MG63 (cell line): ENCODE results near the gene UBL4A. TPM values are rescaled to one million over a fixed set of nuclear protein-coding genes. Genes with fewer than 3 reads are reported as not detected.

Experiments used
- DNase-seq: peaks from one replicate; pipeline ENCODE4 v3.0.0-alpha.2; 2020
- H3K27me3 ChIP-seq: fragments of 250-450 bp; sonication (Bioruptor Pico); 2 replicates; pipeline ENCODE4 v1.5.1; 2020; ENCODE audit warnings: mild to moderate bottlenecking, moderate library complexity
- H3K36me3 ChIP-seq: fragments of 250-450 bp; sonication (Bioruptor Pico); 2 replicates; pipeline ENCODE4 v1.5.1; 2020; ENCODE audit warnings: mild to moderate bottlenecking, moderate library complexity
- H3K4me3 ChIP-seq: fragments of 250-450 bp; sonication (Bioruptor Pico); 2 replicates; pipeline ENCODE4 v1.5.1; 2020; ENCODE audit warnings: mild to moderate bottlenecking, moderate library complexity
- H3K9me3 ChIP-seq: fragments of 250-450 bp; sonication (Bioruptor Pico); 2 replicates; pipeline ENCODE4 v1.5.1; 2020; ENCODE audit warnings: mild to moderate bottlenecking, moderate library complexity
- total RNA-seq: library from RNA; depleted of rRNA; stranded (reverse); fragments of >200 nt; shearing (Covaris generic); gene quantifications from 2 replicates; pipeline ENCODE4 v1.2.3, GENCODE V29; 2014; ENCODE audit warnings: low replicate concordance; rRNA removed

Gene UBL4A
- total RNA-seq, result 51.9 and 101 TPM in 2 replicates

DNA sequence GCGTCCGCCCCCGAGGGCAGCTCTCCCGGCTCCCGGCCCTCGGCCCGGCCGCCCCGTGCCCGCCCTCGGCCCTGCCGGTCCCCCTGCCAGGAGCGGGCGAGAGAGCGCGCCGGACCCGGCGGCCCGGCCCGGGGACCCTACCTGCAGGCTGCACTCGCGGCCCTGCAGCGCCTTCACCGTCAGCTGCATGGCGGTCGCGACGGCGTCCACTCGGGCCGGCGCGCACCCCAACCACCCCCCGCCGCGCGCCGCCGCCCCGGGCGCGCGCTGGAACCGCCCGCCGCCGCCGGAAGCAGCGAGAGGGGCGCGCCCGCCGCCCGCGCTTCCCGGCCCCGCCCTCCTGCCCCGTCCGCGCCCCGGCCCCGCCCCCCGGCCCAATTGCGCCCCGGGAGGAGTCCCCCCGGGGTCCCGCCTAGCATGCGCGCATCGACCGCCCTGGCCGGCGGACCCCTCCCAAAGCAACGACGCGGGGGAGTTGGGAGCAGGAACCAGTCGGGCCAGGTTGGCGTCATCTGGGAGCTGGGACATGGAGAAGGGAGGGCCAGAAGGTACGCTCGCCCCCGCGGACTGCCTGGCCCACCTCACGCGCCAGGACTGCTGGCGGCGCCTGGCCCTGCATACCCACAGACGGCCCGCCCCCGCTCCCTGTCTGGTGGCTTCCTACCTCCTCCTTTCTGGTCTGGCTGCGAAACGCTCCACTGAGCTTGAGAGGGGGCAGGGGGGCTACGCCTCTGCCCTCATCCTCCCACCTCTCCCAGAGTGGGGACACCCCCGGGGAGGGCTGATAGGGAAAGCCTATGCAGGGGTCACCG, at the start of gene UBL4A:
Gene UBL4A (minus strand): TSS at position 220 of the 812 bp plus-strand sequence. CDS start 31 bp downstream, at position 189.
- DNase-seq, result peak; percentile 74
- peaks cover 16% of the 10 kb centered on the region for H3K36me3 ChIP-seq
- H3K9me3 ChIP-seq, result no peaks in the 10 kb centered on the region
- no peaks in the 10 kb centered on the region for H3K27me3 ChIP-seq
- H3K4me3 ChIP-seq, result peak within 1 kb of the TSS; percentile 59

DNA sequence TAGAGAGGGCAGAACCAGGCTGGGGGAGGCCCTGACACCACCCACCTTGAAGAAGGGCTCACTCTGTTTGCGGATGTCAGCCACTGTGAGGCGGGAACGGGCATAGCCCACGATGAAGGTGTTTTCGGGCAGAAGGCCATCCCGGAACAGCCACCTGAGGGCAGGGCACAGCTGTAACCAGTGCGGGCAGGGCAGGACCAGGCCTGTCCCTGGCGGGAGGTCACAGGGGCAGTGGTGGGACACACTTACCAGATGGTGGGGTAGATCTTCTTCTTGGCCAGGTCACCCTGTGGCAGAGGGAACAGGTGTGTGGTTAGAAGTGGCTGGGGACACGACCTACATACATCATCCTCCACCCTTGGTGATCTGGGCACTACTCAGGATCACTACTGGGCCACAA, 49.5 kb upstream of the UBL4A start:
- Histone ChIP-seq H3K4me3 (no peak overlapping the region), H3K9me3 (no peaks in the 10 kb centered on the region), H3K27me3 (no peaks in the 10 kb centered on the region), H3K36me3 (peaks cover 7% of the 10 kb centered on the region)
- no peak for DNase-seq

DNA sequence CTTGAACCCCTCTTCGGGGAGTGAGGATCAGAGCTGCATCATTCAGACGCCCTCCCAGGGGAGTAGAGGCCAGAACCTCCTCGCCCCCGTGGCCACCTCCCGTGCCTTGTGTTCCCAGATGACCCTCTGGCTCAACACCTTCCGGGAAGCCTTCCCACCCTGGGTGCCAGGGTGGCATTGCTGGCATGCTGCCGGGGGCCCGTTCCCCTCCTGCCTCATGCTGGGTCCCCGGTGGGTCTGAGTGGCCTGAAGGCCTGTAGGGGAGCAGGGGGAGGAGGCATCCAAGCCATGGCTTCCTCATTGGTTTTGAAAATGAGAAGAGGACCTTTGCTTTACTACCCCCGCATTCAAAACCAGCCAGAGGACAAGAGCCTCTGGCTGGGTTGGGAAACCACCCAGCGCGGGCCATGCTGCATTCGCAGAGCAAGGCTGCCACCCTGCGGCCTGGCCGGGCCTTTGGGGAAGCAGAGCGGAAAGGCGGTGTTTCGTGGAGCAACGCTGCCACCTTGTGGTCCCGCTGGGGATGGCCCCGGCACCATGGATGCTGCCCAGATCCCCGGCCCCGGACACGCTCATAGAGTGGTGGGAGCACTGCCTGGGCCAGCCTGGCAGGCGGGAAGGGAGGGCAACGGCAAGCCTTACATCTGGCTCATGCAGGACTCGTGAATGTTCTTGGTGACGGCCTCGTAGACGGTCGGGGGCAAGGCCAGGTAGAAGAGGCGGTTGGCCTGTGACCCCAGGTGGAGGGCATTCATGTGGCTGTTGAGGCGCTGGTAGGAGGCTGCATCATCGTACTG, 48.3 kb upstream of the UBL4A start:
- H3K4me3 ChIP-seq, result no peak overlapping the region
- DNase-seq, result peak; percentile 80
- no peaks in the 10 kb centered on the region for H3K27me3 ChIP-seq
- H3K36me3 ChIP-seq, result peaks cover 7% of the 10 kb centered on the region
- no peaks in the 10 kb centered on the region for H3K9me3 ChIP-seq

DNA sequence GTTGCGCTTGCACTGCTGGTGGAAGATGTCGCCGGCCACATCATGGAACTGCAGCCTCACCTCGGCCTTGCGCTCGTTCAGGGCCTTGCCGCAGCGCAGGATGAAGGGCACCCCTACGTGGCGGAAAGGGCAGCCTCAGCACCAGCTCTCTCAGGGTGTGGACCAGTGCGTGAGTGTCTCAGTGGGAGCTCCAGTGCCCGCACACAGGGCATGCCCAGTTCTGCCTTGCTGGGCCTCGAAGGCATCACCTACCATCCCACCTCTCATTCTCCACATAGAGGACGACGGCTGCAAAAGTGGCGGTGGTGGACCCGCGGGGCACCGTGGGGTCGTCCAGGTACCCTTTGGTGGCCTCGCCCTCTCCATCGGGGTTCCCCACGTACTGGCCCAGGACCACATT, 46.3 kb upstream of the UBL4A start:
- no peaks in the 10 kb centered on the region for H3K27me3 ChIP-seq
- no peak overlapping the region for H3K4me3 ChIP-seq
- peaks cover 7% of the 10 kb centered on the region for H3K36me3 ChIP-seq
- no peaks in the 10 kb centered on the region for H3K9me3 ChIP-seq
- no peak for DNase-seq

DNA sequence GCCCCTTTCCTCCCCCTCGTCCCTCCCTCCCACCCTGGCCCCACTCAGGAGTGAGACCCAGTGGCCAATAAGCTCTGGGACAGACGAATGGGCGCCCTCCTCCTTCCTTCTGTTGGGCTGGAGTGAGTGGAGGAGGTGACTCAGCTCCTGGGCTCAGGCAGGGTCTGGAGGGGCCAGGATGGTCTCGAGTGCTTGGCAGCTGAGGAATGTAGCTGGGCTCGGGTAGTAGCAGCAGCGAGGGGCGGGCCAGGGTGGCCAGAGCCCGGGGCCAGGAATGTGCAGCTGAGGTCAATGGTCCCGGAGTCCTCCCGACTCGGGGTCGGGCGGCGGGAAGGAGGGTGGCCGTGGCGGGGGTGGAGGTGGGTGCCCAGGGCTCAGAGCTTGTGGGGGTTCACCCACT, 45.2 kb upstream of the UBL4A start:
- H3K4me3 ChIP-seq, result no peak overlapping the region
- H3K9me3 ChIP-seq, result no peaks in the 10 kb centered on the region

DNA sequence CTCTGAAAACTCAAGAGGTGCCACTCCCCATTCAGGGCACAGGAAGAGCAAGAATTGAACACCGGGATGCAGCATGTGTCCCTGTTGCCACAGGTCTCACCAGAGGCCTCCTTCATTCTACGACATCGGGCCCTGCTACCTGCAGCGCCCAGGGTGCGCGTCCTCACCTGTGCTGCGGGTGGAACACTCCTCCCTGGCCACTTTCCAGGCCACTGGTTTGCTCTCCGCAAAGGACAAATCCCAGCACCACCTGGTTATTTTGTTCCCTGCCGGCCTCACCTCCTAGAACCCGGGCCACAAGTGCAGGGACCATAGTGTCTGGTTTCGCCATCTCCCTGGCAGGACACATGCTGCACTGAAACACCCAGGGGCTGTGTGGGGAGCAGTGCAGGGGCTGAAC, 43.9 kb upstream of the UBL4A start:
- Histone ChIP-seq H3K27me3 (no peaks in the 10 kb centered on the region), H3K36me3 (peaks cover 6% of the 10 kb centered on the region), H3K9me3 (no peaks in the 10 kb centered on the region), H3K4me3 (no peak overlapping the region)
- no peak for DNase-seq

More for the DNA sequence above, 45.2 kb upstream of the UBL4A start:
- H3K36me3 ChIP-seq, result peaks cover 7% of the 10 kb centered on the region
- peak; percentile 38 for DNase-seq
- H3K27me3 ChIP-seq, result no peaks in the 10 kb centered on the region

DNA sequence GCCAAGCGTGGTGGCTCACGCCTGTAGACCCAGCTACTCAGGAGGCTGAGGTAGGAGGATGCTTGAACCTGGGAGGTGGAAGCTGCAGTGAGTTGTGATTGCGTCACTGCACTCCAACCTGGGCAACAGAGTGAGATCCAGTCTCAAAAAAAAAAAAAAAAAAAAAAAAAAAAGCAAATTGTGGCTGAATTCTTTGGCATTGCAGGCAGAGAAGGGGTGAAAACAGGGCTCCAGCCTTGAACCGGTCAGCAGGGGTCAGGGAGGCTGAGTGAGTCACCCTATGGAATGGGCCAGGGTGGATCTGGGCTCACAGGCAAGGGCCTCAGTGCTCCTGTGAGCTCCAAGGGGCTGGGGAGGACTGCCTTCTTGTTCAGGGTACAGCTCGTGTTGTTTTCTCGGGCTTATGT, 42.8 kb upstream of the UBL4A start:
- no peaks in the 10 kb centered on the region for H3K27me3 ChIP-seq
- H3K4me3 ChIP-seq, result no peak overlapping the region
- H3K36me3 ChIP-seq, result peaks cover 5% of the 10 kb centered on the region
- DNase-seq, result peak; percentile 72
- H3K9me3 ChIP-seq, result no peaks in the 10 kb centered on the region

DNA sequence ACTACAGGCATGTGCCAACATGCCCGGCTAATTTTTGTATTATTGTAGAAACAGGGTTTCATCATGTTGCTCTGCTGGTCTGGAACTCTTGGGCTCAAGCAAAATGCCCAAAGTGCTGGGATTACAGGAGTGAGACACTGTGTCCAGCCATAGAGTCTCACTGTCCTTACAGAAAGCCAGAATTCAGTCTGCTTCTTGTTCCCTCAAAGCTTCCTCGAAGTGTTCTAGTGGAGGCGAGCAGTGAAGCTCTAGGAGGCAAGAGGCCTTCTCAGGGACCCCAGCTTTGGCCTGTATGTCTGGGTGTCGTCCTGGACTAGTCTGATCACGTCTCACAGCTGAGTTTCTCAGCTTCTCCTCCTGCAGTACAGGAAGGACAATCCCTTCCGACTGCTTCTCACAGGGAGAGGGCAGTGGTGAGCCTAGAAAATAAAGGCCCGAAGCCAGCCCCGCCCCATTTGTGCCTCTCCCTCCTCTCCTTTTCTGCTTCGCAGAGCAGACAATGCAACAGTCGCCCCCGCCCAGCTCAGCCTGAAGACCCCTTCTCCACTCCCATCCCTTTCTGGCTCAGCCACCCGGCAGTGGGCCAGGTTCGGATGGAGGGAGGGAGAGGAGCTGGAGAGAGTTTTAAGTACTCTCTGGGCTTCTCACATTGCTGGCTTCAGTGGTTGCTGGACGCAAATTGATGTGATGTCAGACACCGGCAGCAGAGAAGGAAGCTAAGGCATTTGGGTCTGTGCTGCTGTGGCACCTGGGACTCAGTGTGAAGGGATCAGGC, 40.7 kb upstream of the UBL4A start:
- Histone ChIP-seq H3K4me3 (no peak overlapping the region), H3K9me3 (no peaks in the 10 kb centered on the region), H3K27me3 (no peaks in the 10 kb centered on the region), H3K36me3 (no peaks in the 10 kb centered on the region)
- DNase-seq, result peak; percentile 75

DNA sequence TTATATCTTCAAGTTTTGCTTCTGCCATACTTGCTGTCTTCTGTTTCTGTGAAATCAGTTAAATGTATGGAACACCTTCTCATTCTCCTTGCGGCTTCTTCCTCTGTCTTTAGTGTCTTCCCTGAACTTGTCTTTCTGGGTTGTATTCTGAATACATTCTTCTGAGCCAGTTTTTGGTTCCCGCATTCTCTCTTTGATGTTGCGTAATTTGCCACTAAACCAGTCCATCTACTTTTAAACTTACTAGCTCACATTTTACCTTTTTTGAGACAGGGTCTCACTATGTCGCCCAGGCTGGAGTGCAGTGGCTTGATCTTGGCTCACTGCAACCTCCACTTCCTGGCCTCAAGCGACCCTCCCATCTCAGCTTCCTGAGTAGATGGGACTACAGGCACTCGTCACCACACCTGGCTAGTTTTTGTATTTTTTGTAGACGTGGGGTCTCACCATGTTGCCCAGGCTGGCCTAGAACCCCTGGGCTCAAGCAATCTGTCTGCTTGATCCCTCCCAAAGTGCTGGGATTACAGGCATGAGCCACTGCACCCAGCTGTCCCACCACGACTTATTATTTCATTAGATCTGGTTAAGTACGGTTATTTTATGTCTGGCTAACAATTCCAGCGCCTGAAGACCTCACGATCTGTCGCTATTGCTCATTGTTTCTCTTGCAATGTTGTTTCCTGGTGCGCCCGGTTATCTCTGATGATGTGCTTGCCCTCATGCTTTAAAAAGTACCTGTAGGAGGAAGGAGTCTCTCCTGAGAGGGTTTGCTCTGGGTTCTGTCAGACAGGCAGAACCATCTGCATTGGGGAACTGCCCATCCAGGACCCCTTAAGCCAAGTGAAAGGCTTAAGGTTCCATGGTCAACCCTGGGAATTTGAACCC, 39.4 kb upstream of the UBL4A start:
- no peaks in the 10 kb centered on the region for H3K9me3 ChIP-seq
- no peaks in the 10 kb centered on the region for H3K27me3 ChIP-seq
- no peaks in the 10 kb centered on the region for H3K36me3 ChIP-seq
- no peak for DNase-seq
- H3K4me3 ChIP-seq, result no peak overlapping the region

DNA sequence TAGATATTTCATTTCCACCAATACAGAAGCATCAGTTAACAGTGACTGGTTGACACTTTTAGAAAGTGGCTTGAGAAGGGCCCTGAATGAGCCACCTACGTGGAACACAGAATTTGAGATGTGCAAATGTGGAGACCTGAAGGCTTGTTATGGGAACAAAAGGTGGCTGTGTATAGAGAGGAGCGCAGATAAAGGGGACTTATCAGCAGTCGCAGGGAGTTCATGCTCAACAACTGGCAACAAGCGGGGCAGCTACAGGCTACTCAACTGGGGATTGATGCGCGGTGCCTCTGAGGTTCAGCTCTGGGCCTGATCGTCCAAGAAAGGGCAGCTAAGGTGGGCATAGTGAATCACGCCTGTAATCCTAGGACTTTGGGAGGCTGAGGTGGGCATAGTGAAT, 33.0 kb upstream of the UBL4A start:
- no peak overlapping the region for H3K4me3 ChIP-seq
- H3K9me3 ChIP-seq, result no peaks in the 10 kb centered on the region
- no peaks in the 10 kb centered on the region for H3K36me3 ChIP-seq
- no peaks in the 10 kb centered on the region for H3K27me3 ChIP-seq
- no peak for DNase-seq

DNA sequence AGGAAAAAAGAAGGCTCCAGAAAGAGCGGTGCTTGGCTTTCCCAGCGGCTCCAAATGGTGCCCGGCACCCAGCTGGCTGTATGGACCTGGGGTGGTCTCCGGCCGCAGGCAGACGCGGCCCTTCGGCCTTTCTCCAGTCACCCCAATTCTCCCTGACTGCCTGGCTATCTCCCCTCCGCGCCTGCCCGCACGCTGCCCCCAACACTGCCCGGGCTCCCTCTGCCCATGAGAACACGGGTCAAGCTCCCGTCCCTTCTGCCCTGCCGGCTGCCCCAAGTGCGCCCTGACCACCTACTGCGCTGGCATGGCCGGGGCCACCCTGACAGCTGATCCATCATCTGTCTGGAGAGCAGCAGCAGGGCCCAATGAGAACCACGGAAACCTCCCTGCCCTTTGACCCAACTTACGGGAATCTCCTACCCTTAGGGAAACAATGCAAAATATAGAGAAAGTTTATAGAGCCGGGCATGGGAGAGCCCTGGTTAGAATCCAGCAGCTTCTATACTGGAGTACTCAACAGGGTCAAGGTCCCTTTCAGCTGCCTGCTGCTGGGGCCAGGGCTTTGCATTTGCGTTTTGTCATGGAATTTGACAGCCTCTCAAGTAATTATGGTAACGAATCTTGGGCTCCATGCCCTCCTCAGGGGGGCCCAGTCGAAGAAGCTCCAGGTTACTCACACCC, 30.8 kb upstream of the UBL4A start:
- Histone ChIP-seq H3K9me3 (no peaks in the 10 kb centered on the region), H3K36me3 (no peaks in the 10 kb centered on the region), H3K27me3 (no peaks in the 10 kb centered on the region), H3K4me3 (no peak overlapping the region)
- no peak for DNase-seq

DNA sequence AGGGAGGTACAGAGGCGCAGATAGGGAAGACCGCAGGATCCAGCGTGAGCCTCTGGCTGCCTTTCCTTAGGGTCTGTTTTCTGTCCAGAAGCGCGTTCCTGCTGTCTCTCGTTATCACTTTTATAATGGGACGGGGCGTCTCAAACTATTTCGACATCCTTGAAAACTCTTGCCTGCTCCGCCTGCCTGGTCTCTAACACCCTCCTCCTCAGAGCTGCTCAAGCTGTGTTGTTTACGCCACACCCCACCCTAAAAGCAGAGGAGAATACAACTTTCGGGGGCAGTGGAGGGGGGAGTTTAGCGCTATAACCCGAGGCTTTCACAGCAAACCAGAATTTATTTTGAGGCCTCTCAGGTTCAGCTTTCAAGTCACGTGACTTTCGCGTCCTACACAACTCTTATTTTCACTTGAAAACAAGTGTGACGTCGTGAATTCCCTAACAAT, 30.3 kb upstream of the UBL4A start:
- DNase-seq, result no peak
- Histone ChIP-seq H3K27me3 (no peaks in the 10 kb centered on the region), H3K9me3 (no peaks in the 10 kb centered on the region), H3K36me3 (no peaks in the 10 kb centered on the region), H3K4me3 (peak overlapping the region; percentile 61)

DNA sequence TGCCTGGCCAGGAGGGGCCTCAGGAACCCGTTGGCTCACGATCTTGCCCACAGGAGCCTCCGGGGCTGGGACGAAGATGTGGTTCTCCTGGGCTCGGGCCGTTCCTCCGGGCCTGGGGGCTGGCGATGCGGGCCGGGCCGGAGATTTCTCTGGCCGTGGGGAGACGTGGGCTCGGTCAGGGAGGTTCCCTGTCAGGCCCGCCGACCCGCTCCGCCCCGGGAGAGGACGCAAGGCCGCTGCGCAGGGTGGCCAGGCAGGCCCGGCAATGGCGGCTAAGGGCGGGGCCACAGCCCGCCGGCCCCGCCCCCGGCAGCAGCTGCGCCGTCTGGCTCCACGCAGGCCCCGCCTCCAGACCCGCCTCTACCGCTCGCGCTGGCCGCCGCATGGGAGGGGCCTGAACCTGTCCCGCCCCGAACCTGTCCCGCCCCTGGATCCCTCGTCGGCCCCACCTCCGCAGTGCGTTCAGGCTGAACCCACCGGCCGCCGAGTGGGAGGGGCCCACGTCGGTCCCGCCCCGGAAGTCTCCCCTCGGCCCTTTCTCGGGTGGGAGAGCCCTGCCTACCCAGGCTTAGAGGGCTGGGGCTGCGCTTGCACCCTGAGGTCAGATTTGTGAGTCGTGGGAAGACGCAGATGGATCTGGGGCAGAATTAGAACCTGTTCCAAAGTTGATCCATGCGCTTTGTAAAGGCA, 29.7 kb upstream of the UBL4A start, which contains the start of gene FAM3A:
Gene FAM3A (minus strand): TSS at position 267 of the 690 bp plus-strand sequence. CDS start 460 bp downstream, outside the sequence.
- H3K36me3 ChIP-seq, result no peaks in the 10 kb centered on the region
- peak within 1 kb of the TSS; percentile 61 for H3K4me3 ChIP-seq
- peak; percentile 86 for DNase-seq
- H3K9me3 ChIP-seq, result no peaks in the 10 kb centered on the region
- H3K27me3 ChIP-seq, result no peaks in the 10 kb centered on the region

DNA sequence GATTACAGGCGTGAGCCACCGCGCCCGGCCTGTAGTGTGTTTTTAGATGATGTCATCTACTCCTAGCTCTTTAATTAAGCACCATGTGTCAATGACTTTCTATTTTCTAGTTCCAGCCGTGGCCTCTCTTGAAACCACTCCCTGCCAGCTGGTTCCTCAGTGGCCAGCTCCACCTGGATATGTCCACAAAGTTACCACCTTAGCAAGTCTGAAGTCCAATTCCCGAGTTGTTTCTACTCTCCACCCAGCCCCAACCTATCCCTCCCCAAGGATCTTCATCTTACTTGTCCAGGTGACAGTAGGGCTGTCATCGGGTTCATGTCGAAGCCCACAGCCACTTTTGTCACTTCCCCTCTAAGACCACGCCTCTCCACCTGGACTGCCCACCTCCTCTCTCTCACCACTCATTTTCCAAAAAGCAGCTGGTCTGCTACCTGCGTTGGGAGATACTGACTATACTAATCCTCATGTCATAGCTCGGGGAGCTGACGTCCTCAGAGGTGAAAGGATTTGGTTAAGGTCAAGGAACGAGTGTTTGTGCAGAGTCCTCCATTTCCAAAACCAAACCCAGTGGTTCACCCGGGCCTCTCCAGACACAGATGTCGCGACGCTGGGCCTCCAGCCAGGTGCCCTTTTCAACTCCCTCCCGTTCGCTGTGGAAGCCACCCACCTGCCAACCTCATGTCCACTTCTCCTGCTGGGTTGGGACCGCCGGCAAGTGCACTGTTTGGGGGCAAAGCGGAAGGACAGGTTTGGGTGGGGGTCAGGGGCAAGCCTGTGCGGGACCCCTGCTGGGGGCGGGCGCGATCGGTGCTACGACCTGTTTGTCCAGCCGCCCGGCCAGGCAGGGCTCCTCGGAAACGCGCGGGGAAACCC, 28.9 kb upstream of the UBL4A start:
- no peaks in the 10 kb centered on the region for H3K36me3 ChIP-seq
- H3K9me3 ChIP-seq, result no peaks in the 10 kb centered on the region
- no peak for DNase-seq
- peak overlapping the region; percentile 61 for H3K4me3 ChIP-seq
- H3K27me3 ChIP-seq, result no peaks in the 10 kb centered on the region
